Activated T-cell treated with anti-CD3 and anti-CD28 coated beads, Interleukin-2, amount 50 U/mL, for 1 hour (primary cell): ENCODE results near the gene SNX10.

Source experiments
- DNase-seq: peaks from one replicate; pipeline ENCODE4 v3.0.0-alpha.2; 2020

The SNX10 gene

DNA sequence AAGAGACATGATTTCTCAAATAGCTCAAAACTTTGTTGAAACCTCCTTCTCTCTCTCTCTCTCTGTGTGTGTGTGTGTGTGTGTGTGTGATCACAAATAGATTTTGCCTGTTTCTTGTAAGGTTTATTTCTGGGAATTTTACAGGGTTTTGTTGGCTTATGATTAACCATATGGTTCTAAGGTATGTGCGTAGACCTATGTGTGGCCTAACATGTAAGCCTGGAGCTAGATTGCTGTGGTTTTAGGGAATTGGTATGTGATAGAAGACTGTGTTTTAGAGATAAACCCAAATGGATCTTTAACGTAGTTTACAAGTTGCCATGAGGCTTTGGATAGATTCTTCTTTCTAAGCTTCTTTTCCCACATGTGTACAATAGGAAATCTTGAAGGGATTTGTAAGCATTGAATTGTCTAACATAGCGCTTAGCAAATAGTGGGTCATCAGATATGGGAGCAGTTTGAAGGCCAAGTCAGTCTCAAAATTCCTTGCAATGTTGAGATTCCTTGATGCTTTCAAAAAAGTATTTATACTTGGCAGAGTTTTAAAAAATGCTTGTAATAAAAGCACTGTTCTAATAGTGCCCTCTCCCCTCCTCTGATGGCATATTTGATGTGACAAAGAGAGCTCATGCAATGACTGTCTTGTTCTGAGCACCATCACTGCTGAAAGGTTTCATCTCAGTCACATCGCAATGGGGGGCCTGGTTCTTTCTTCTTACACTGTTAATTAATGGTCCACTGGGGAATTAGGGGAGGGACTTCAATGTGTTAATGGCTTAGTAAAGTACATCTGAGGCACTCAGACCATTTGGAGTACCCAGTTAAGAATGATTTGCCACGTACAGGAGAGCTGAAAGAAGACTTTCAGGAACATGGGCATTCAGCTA is 118.2 kb downstream of the SNX10 start:
- no peak for DNase-seq

GRCh38 chr7:26413007-26413691 is 121.5 kb downstream of the SNX10 start:
- DNase-seq = no peak

DNA sequence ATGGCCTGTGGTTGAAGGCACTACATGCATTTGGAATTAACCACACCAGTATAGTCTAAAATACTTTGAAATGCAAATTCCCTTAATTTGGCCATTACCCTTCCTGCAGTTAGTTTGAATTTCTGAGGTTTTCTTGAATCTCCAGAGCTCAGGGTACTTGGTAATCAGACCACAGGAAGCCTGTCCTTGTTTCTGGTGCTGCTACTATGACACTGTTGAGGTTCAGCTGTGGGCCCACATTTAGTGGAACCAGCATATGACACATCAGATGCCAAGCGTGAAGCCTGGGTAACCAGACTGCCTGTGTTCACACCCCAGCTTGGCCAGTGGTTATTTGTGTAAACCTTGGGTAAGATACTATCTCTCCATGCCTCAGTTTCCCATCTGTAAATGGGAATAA is 124.3 kb downstream of the SNX10 start:
- no peak for DNase-seq

GRCh38 chr7:26417911-26418413 is 126.3 kb downstream of the SNX10 start:
- no peak for DNase-seq

GRCh38 chr7:26419198-26419597 is 127.5 kb downstream of the SNX10 start:
- no peak for DNase-seq

DNA sequence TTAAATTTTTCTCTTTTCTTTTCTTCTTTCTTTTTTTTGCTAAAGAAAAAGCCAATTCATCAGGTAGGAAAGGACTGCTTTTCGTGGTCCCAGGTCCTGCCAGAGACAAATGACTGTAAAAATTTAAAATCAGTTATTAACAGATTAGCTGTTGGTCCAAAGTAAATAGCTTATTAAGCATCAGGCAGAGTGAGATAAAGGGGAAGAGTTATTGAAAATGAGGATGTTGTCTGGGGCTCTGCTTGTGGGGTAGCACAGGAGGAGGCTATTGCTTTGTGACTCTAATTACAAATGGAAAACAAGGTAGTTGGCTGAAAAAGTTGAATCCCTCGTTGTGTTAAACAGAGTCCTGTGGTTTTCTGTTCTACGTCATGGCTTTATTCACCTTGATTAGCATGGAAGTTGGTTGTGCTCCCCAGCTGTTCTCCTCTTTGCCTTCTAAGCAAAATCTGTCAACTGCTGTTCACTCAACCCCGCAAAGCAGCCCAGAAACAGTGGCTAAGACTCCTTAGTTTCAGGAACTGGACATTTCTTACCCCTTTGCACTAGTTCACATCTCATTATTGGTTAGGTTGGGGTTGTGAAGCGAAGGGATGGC is 128.9 kb downstream of the SNX10 start:
- no peak for DNase-seq

GRCh38 chr7:26422761-26423160 is 131.1 kb downstream of the SNX10 start:
- no peak for DNase-seq

- DNase-seq = no peak
These were observed 131.8 kb downstream of the SNX10 start for GRCh38 chr7:26423436-26423835.
